ENCODE data around the gene CLDN20. TPM values are rescaled to one million over a fixed set of nuclear protein-coding genes. Genes with fewer than 3 reads are reported as not detected.

The CLDN20 gene
- total and polyA plus RNA-seq, 2 of the 8 experiments (the other 6 are each of a cell fraction or from before 2014, with no cell fraction given): not detected

- H3K4me2 ChIP-seq (ENCODE audit: insufficient read depth in 1 of 2, low read depth in 2 of 2, low read length in 2 of 2): no peak overlapping the region
- no peak overlapping the region for H3K27ac ChIP-seq (ENCODE audit: low read depth, low read length)
- DNase-seq (ENCODE audit: low read depth in 1 of 2, low spot score in 2 of 2) (no peak), FAIRE-seq (no peak)
- H2AK5ac ChIP-seq (ENCODE audit: low read depth, low read length): no peak overlapping the region
- no peak overlapping the region for H4K8ac ChIP-seq (ENCODE audit: extremely low read depth, insufficient read depth, low read length)
- TF ChIP-seq RAD21 (IDR thresholded peaks at IDR 0.05 in 1 of 2, conservative IDR thresholded peaks at IDR 0.05 in 1 of 2; ENCODE audit: low read depth in 2 of 2, low read length in 2 of 2) (0 out of 4 replicates have a peak, but pooled peaks of 1 of the 2 experiments have one; percentile 19), EP300 (IDR thresholded peaks at IDR 0.05; ENCODE audit: borderline replicate concordance in 1 of 2, low read depth in 2 of 2, low read length in 2 of 2) (no peak)
- ChIA-PET POLR2A (ENCODE audit: partially characterized antibody) (interaction anchor here (0.6 to 1.8 kb wide), 2 partner anchors 11 to 12 kb away, joined by 3 to 4 read pairs; no protein-coding TSS in a partner anchor), CTCF (ENCODE audit: partially characterized antibody) (interaction anchor here (0.7 to 4.2 kb wide), 6 partner anchors 12 to 40 kb away, joined by 3 to 18 read pairs (median 4); partner anchors contain the start of gene CLDN20)
- H2BK15ac ChIP-seq (ENCODE audit: low read length): no peak overlapping the region
- H3K23ac ChIP-seq (ENCODE audit: insufficient read length): no peak overlapping the region
- no peak overlapping the region for H2BK20ac ChIP-seq (ENCODE audit: low read length)
- no peak overlapping the region for H2BK120ac ChIP-seq (replicated peaks; ENCODE audit: low read depth, low read length)
- no peaks in the 10 kb centered on the region; the same call in 1 of the 2 replicates for H3K23me2 ChIP-seq (ENCODE audit: low read depth, low read length)
- no peaks in the 10 kb centered on the region for H3K9me3 ChIP-seq (ENCODE audit: insufficient read depth in 2 of 2, low read depth in 1 of 2, low read length in 1 of 2)
- H2AFZ ChIP-seq (ENCODE audit: low read length): no peak overlapping the region
- H3K18ac ChIP-seq (ENCODE audit: extremely low read depth, low read length): no peak overlapping the region
- peaks cover 2% of the 10 kb centered on the region; the same call in 1 of the 2 replicates for H3K79me1 ChIP-seq (ENCODE audit: low read depth, low read length)
- no peak overlapping the region for H2BK5ac ChIP-seq (ENCODE audit: low read depth, low read length)
- peaks cover 0 to 3% of the 10 kb centered on the region in 2 experiments; a peak in 1 of 4 replicates for H3K79me2 ChIP-seq (ENCODE audit: control insufficient read depth in 1 of 2, insufficient read depth in 2 of 2, low read length in 2 of 2)
- H4K5ac ChIP-seq (ENCODE audit: insufficient read length, low read depth, low read length): no peak overlapping the region
- no peak overlapping the region for H2BK12ac ChIP-seq (ENCODE audit: low read depth, low read length)
- no peak overlapping the region for H3K14ac ChIP-seq (ENCODE audit: insufficient read length)
- H3K4ac ChIP-seq (replicated peaks; ENCODE audit: insufficient read length, low read depth, low read length): no peak overlapping the region
- H3K9ac ChIP-seq (replicated peaks in 1 of 4; ENCODE audit: extremely low read depth in 1 of 4, low read depth in 3 of 4, low read length in 3 of 4): no peak overlapping the region
- WGBS, 2 experiments (ENCODE audit: extremely low coverage in 1 of 2, insufficient coverage in 1 of 2, insufficient read length in 1 of 2, insufficient replicate concordance in 2 of 2, low coverage in 1 of 2, low lambda C conversion rate in 2 of 2, missing lambda C conversion rate in 1 of 2): 79% methylated on average over 2 of the region's 2 CpGs; no CpG with 5 or more reads in 1 of the 2 experiments
- no peak overlapping the region for H3K4me3 ChIP-seq (ENCODE audit: extremely low read depth in 1 of 4, insufficient read depth in 2 of 4, low read depth in 3 of 4, low read length in 4 of 4)
- no peaks in the 10 kb centered on the region; a peak in 1 of 7 replicates for H3K4me1 ChIP-seq (replicated peaks in 1 of 4; ENCODE audit: control insufficient read depth in 3 of 4, insufficient read depth in 4 of 4, low read length in 3 of 4)
- H4K20me1 ChIP-seq (replicated peaks in 1 of 2; ENCODE audit: control insufficient read depth in 1 of 2, insufficient read depth in 2 of 2, low read length in 2 of 2): no peaks in the 10 kb centered on the region
- H4K91ac ChIP-seq (replicated peaks; ENCODE audit: insufficient read length, low read length): no peak overlapping the region
- H3K36me3 ChIP-seq (ENCODE audit: control insufficient read depth in 2 of 4, insufficient read depth in 4 of 4, low read length in 3 of 4): peaks cover 6 to 61% (median 23%) of the 10 kb centered on the region in 4 experiments; a peak in 6 of 8 replicates
- H3K56ac ChIP-seq (replicated peaks; ENCODE audit: insufficient read length, low read depth, low read length): no peak overlapping the region
- no peaks in the 10 kb centered on the region for H3K27me3 ChIP-seq (replicated peaks in 1 of 4; ENCODE audit: control insufficient read depth in 3 of 4, extremely low read depth in 1 of 4, insufficient read depth in 3 of 4, low read length in 3 of 4)
Measured at GRCh38 chr6:155287762-155288161, 23.9 kb downstream of the CLDN20 start.

Measured in H1 (cell line).